ENCODE results near the gene CD86. TPM values are rescaled to one million over a fixed set of nuclear protein-coding genes. Genes with fewer than 3 reads are reported as not detected.
"Not testable (repeated sequence)": the region's sequence is repeated elsewhere in the genome, so short reads cannot be mapped to it uniquely, and the experiment has no call there.

Gene CD86
- total RNA-seq, 1 donor from 2014 or later = not detected

DNA sequence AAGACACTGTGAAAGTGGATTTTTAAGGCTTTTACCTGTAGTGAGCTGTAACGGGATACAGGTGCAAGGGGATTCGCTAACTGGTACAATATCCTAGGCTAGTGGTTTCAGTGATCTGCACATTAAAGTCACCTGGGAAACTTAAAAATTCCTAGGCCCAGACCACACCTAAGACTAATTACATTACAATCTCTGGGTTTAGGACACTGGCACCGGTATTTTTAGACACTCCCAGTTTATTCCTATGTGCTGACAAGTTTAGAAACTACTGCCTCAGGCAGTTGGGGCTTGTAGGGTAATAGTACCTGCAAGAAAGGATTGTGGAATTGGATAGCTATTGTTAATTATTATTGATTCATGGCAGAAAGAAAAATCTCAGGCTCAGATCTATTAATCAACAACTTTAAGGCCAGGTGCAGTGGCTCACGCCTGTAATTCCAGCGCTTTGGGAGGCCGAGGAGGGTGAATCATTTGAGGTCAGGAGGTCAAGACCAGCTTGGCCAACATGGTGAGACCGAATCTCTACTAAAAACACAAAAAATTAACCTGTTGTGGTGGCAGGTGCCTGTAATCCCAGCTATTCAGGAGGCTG is 77.9 kb downstream of the CD86 start:
- DNase-seq (ENCODE audit: extremely low read depth, low read depth, low spot score) = no peak

DNA sequence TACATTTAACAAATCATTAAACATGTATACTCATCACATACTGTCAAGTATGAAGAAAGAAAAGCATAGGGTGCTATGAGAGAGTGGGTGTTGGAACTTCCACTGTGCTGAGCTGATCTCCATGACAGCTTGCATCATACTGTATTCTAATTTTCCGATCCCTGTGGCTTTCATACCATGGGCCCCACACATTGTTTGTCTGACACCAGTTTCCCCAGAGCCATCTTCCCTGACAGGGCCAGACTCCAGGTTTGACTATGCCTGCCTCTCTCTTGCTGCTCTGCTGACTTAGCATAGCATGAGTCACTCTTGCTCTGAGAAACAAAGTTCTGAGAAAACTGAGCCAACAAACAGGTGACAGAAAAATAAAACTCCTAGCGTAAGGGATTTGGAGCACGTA is 91.3 kb downstream of the CD86 start:
- no peak for DNase-seq (ENCODE audit: extremely low read depth, low read depth, low spot score)

DNA sequence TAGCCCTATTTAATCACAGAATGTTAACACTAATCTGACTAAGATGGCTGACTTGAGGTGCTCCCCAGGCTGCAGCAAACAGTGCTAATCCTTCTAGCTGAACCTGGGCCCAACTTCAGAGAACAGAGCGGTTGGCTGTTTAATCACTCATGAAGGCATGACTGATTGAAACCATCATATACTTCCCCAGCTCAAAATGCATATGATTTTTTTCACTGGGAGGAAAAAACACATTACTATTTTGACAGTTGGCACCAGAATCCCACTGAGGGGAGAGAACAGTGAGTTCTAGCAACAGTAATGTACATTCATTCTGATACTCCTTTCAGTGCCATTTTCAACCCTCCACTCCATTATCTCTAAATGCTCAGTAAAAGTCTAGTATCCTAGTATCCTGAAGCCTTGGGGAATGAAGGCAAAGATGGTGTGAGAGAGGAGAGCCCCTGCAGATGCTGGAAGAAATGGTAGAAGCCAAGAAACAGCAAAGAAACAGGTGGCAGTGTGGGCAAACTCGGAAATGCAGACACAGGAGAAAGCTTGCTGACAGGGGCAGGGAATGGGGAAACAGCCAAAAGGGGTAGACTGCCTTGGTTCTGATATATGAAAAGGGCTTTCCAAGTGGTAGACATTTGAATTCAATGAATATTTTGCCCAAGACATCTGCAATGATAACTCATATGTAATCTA is 93.9 kb downstream of the CD86 start:
- no peak for DNase-seq (ENCODE audit: extremely low read depth, low read depth, low spot score)

DNA sequence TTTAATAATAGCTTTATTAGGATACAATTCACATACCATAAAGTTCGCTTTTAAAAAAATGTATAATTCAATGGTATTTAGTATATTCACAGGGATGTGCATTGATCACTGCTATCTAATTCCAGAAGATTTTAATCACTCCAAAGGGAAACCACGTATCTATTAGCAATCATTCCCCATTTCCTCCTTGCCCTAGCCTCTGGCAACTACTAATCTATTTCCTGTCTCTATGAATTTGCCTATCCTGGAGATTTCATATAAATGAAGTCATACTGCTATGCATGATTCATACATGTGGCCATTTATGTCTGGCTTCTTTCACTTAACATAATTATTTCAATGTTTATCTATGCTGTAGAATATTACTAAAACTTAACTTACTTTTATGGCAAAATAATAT is 96.3 kb downstream of the CD86 start:
- DNase-seq (ENCODE audit: extremely low read depth, low read depth, low spot score) = no peak

DNA sequence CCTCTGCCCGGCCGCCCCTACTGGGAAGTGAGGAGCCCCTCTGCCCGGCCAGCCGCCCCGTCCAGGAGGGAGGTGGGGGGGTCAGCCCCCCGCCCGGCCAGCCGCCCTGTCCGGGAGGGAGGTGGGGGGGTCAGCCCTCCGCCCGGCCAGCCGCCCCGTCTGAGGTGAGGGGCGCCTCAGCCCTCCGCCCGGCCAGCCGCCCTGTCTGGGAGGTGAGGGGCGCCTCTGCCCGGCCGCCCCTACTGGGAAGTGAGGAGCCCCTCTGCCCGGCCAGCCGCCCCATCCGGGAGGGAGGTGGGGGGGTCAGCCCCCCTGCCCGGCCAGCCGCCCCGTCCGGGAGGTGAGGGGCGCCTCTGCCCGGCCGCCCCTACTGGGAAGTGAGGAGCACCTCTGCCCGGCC is 109.8 kb downstream of the CD86 start:
- DNase-seq (ENCODE audit: extremely low read depth, low read depth, low spot score) = not testable (repeated sequence)

DNA sequence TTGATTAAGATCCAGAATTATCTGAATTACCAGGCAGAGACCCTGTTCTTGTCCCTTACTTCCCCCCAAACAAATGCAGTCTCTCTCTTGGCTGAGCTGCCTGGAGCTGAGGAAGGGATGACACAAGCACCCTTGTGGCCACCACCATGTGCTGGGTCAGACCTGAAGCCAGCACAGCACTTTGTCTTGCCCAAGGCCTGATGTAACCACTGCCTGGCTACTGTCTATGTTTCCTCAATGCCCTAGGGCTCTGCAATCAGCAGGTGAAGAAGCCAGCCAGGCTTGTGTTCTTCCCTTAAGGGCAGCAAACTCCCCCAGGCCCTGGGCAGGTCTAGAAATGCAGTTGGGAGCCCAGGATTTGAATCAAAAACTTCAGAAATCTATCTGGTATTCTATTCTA is 112.5 kb downstream of the CD86 start:
- no peak for DNase-seq (ENCODE audit: extremely low read depth, low read depth, low spot score)

DNA sequence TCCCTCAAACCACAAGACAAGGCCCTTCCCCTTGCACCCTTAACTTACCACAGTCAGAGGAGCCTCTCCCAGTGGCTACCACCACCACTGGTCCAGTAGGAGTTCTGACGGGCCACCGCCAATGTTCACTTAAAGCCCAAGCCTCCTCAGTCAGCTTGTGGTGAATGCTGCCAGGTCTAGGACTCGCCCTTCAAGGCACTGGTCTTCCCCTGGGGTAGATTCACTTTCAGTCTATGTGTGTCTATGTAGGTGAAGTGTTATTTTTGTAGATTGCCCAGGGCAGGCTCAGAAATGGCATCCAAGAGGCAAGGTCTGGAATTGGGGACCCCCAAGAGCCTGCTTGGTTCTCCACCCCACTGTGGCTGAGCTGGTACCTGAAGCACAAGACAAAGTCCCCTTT is 112.9 kb downstream of the CD86 start:
- no peak for DNase-seq (ENCODE audit: extremely low read depth, low read depth, low spot score)

DNA sequence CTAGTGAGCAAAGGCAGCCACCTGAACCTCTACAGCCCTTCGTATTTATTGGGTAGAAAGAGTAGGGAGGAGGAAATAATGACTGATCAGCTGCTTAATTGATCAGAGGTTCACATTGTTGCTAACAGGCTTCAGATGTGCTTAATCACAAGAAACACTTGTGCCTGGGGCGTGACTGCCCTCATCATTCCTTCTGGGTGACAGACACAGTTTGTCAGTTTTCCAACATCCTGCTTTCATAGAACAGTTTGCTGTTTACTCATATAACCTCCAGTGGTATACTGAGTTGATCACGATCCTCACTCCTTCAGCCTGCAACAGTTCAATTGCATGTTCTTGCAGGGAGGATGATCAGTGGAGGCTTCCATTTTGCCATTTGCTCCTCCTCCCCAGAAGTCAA is 114.7 kb downstream of the CD86 start:
- no peak for DNase-seq (ENCODE audit: extremely low read depth, low read depth, low spot score)

Other genes with a start within 250 kb of the CD86 start
- 12.1 and 16.6 TPM in 2 replicates for gene IQCB1, start 220.3 kb upstream of the CD86 start, total RNA-seq
- 1.4 and 3.1 TPM in 2 replicates for gene EAF2, start 220.2 kb upstream of the CD86 start, total RNA-seq
- 0.05 and 0.29 TPM in 2 replicates for gene SLC15A2, start 161.0 kb upstream of the CD86 start, total RNA-seq
- not detected in 2 replicates for gene ILDR1, start 33.1 kb upstream of the CD86 start, total RNA-seq
- gene CASR, start 128.3 kb downstream of the CD86 start, total RNA-seq = not detected in 2 replicates